AG08395 (cell line): Measurements from ENCODE around the gene FRG2B.
A peak's percentile ranks its signal among the peaks of the same experiment; 100 is the strongest.
"Not testable (repeated sequence)": the region's sequence is repeated elsewhere in the genome, so short reads cannot be mapped to it uniquely, and the experiment has no call there.

Experiments used
- DNase-seq: peaks from one replicate; pipeline ENCODE4 v3.0.0; 2012; ENCODE audit warnings: mixed read lengths, low spot score

The FRG2B gene

GRCh38 chr10:133626695-133627094 lies at the start of gene FRG2B:
Gene FRG2B, minus strand, starts transcription at chr10:133626795. Its CDS starts 53 bp downstream, at chr10:133626742.
- DNase-seq: not testable (repeated sequence)

- DNase-seq: not testable (repeated sequence)
Observed at GRCh38 chr10:133667446-133667845, 40.9 kb upstream of the FRG2B start.

DNA sequence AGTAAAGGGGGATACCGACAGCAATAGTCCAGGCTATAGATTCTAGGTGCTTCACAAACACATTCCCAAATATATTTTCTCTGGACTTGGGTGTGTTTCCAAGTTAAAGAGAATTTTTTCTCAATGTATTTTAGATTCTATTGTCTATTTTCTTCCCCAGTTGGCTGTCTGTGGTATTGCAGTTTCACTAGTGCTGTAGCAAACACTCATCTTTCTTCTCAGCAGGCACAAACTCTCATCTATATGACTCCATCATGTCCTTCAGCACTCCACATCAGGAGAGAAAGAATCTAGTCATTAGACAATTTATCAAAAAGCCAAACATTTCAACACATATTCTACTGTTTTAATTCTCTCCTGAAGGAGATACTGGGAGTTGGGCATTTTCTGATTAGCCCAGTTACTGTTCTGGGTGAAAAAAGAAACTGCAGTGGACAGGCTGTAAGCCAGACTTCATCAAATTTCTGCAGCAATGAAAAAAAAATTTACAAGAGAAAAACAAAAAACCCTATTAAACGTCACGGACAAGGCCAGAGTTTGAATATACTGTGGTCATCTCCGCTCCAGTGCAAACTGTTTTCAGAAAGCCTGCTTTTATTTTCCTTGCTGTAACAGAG lies 37.1 kb upstream of the FRG2B start:
- DNase-seq: not testable (repeated sequence)

DNA sequence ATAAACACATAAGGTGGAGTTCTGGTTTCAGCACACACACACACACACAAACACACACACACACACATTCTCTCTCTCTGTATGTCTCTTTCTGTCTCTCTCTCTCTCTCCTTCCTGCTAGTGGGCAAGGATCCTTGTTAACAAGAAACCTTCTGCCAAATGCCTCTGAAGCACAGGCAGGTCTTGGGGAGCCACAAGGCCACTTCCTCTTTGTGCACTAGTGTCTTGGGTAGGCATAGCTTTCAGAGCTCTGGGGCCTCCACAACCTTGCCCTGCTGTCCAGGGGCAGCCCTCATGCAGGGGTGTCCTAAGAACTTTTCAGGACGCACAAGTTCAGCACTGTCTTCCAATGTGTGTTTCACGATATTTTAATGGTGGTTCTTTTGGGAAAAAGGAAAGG lies 34.5 kb upstream of the FRG2B start:
- DNase-seq: not testable (repeated sequence)

GRCh38 chr10:133660516-133660915 lies 33.9 kb upstream of the FRG2B start:
- DNase-seq: not testable (repeated sequence)

DNA sequence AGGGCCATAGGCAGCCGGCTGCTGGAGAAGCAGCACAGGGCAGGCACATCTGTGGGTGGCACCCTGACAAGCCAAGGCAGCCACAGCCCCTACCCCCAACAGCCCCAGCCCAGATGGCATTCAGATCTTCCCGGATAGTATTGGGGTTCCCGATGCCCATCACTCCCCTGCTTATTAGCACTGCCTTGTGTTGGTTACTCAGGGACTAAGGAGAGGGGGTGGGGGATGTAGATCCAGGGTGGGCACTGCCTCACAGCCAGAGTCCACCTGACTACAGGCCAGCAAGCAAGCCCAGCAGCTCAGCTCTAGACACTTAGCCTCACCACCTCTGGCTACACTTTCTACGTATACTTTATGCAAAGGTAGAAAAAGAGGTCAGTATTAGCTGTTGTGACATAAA lies 30.7 kb upstream of the FRG2B start:
- not testable (repeated sequence) for DNase-seq

GRCh38 chr10:133648872-133649455 lies 22.4 kb upstream of the FRG2B start:
- not testable (repeated sequence) for DNase-seq

- DNase-seq: not testable (repeated sequence)
Observed at GRCh38 chr10:133647075-133647748, 20.6 kb upstream of the FRG2B start.

- DNase-seq: not testable (repeated sequence)
Observed at GRCh38 chr10:133637846-133638235, 11.2 kb upstream of the FRG2B start.

DNA sequence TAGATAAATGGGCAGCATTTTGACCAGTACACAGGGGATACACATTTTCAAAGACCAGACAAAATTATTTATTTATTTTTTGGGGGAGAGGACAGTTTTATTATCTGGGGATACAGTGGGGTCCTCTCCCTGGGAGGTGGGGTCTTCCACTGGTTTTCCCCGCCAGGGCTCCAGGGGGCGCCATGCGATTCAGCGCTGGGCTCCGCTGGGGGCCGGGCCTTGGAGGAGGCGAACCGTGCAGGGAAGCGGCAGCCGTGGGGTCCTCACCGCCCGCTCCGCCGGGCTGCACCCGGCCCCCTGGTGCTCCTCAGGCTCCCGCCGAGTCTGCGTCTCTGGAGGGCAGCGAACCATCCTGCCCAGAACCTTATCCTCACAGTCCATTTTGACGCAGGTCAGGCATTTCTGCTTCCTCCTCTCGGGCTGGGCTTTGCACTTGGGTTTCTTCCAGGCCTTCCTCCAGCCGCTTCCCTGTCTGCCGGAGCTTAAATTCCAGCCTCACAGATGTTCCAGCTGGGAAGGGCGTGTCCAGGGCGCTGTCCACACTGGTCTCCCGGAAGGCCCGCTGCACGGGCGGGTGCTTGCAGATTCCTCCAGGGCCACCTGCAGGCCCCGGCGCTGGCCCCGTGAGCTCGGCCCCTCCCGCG lies 10.7 kb upstream of the FRG2B start:
- not testable (repeated sequence) for DNase-seq

GRCh38 chr10:133630723-133631249 lies 4.2 kb upstream of the FRG2B start:
- DNase-seq: not testable (repeated sequence)

- DNase-seq: not testable (repeated sequence)
Observed at GRCh38 chr10:133622544-133622943, 4.1 kb downstream of the FRG2B start.

GRCh38 chr10:133618851-133619250 lies 7.7 kb downstream of the FRG2B start:
- DNase-seq: no peak

GRCh38 chr10:133617196-133617595 lies 9.4 kb downstream of the FRG2B start:
- no peak for DNase-seq

- DNase-seq: no peak
Observed at GRCh38 chr10:133616371-133617130, 10.0 kb downstream of the FRG2B start.

DNA sequence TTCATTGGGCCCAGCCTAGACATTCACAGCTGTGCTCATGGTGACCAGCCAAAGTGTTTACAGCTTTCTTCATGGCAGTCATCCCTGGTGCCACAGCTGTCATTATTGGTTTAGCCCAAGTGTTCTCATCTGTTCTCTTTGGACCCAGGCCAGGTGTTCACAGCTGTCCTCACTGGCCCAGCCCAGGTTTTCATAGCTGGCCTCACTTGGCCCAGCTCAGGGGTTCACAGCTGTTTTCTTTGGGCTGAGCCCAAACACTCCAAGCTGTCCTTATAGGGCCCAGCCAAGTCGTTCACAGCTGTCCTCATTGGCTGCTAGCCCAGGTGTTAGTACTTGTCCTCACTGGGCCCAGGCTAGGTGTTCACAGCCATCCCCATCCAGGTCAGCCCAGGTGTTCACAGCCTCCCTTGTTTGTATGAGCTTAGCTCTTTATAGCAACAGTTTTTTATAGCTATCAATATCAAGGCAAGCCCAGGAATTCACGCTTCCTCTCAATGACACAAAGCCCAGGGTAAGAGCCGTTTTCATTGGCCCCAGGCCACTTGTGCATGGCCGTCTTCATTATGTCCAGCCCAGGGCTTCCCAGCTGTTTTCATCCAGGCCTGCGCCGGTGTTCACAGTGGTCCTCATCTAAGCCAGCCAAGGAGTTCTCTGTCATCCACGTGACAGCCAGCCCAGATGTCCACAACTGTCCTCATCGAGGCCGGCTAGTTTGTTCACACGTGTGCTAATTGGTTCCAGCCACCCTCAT lies 11.6 kb downstream of the FRG2B start:
- no peak for DNase-seq

DNA sequence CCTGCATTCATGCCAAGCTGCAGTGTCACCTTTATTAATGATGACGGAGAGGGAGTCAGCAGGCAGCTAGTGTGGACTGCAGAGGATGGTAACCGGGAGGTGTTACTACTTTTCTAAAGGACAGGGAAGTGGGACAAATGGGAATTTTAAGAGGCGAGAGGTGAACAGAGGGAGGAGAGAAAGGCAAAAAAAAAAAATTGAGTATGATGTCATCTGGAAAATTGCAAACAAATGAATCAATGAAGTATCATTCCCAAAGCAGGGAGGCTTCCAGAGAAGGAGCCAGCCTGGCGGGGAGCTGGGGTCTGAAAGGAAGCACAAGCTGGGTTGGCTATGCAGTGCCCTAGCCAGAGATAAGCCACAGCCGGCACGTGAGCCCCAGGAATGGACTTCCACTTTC lies 12.9 kb downstream of the FRG2B start:
- DNase-seq: no peak

DNA sequence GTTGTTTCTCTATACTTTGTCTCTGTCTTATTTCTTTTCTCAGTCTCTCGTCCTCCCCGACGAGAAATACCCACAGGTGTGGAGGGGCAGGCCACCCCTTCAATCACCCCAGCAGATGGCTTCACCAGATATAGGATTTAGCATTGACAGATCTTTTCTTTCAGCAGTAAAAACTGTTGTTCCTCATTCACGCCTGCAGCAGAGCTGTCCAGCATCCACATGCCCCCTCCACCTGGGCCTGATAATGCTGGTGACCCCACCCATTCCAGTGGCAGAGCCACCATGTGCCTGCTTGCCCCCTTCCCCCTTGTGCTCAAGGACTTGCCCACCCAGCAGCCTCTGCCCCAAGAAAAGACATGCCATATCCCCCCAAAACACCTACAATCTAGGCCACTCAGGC lies 15.5 kb downstream of the FRG2B start:
- no peak for DNase-seq

DNA sequence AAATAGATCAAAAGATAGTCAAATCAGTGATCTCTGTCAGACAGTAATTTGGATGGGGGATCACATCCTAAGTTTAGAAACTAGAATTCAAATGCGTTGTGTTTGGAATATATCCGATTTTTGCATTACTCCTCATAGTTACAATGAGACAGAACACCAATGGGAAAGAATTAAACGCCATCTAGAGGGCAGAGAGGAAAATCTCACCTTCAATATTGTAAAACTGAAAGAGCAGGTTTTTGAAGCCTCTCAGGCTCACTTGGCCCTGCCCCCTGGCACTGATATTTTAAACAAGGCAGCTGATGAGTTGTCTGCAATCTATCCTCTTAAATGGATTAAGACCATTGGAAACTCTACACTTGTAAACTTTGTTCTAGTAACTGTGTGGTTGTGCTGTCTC lies 17.7 kb downstream of the FRG2B start:
- peak; percentile 35 for DNase-seq

- not testable (repeated sequence) for DNase-seq
Observed at GRCh38 chr10:133603434-133603833, 23.2 kb downstream of the FRG2B start.

DNA sequence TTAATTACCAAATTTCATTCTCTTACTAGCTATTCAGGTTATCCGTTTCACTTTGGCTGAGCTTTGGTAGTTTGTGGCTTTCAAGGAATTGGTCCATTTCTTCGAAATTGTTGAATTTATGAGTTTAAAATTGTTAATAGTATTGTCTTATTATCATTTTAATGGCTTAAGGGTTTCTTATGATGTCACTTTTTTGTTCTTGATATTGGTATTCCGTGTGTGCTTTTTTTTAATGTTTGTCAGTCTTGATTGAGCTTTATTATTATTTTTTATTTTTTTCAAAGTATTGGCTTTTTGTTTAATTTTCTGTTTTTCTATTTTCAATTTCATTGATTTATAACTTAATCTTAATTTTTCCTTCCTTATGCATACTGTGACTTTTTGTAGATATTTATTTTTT lies 25.9 kb downstream of the FRG2B start:
- DNase-seq: no peak
